Adrenal gland (tissue), 12 donors: ENCODE results near the gene BHLHE23. TPM values are rescaled to one million over a fixed set of nuclear protein-coding genes. Genes with fewer than 3 reads are reported as not detected.

Experiments used
- DNase-seq, 7 donors: peaks; one replicate each; pipeline ENCODE4 v3.0.0-alpha.2; 2019 to 2020
- H3K27ac ChIP-seq, 5 donors: fragments of 200-600 bp; sonication (generic) in 4 of 5; 1 replicate in 3 of 5; 2 replicates in 2 of 5; pipeline versions ENCODE4 v1.5.1 to v1.8.0; 2016 to 2020; ENCODE audit warnings: mild to moderate bottlenecking in 1 of 5
- H3K27me3 ChIP-seq: fragments of 200-600 bp; 2 replicates; pipeline ENCODE4 v1.8.0; 2021
- H3K36me3 ChIP-seq, 2 donors: fragments of 200-600 bp; replicated peaks in 1 of 2; 1 replicate in 1 of 2; 2 replicates in 1 of 2; pipeline versions ENCODE4 v1.5.1 to v1.8.0; 2018 to 2022
- H3K4me1 ChIP-seq, 2 donors: fragments of 200-600 bp; replicated peaks in 1 of 2; 1 replicate in 1 of 2; 2 replicates in 1 of 2; pipeline versions ENCODE4 v1.5.1 to v1.8.0; 2018 to 2021
- H3K4me3 ChIP-seq, 4 donors: fragments of 200-600 bp; sonication (generic) in 3 of 4; one replicate each; pipeline ENCODE4 v1.5.1; 2016 to 2018
- H3K9me3 ChIP-seq, 3 donors: fragments of 200-600 bp; sonication (generic) in 1 of 3; replicated peaks in 1 of 3; 1 replicate in 2 of 3; 2 replicates in 1 of 3; pipeline versions ENCODE4 v1.5.1 to v1.8.0; 2016 to 2021
- CTCF ChIP-seq, 6 experiments: fragments of 450-650 bp in 4 of 6; fragments of 200-600 bp in 2 of 6; sonication (generic) in 1 of 6; IDR thresholded peaks; 1 replicate in 5 of 6; 2 replicates in 1 of 6; pipeline versions ENCODE4 v1.5.1 to v1.8.0; 2016 to 2021; ENCODE audit warnings: antibody characterized with exemption in 6 of 6, mild to moderate bottlenecking in 2 of 6, moderate library complexity in 1 of 6
- POLR2A ChIP-seq, 2 donors: fragments of 450-650 bp; IDR thresholded peaks; one replicate each; pipeline ENCODE4 v1.6.1; 2017; ENCODE audit warnings: antibody characterized with exemption in 2 of 2, mild to moderate bottlenecking in 2 of 2, moderate library complexity in 1 of 2
- WGBS, 4 donors: extraction: QIAGEN DNeasy Blood & Tissue Kit in 2 of 4; methylation state at CpG; one replicate each; pipeline versions ENCODE4 v1.1.5 to v1.1.7; 2013 to 2017; 5-methylcytosine and 5-hydroxymethylcytosine counted together
- intact Hi-C, 2 donors: fragments of 100-400 bp; cut with DNase I; formaldehyde crosslinking; loops; one replicate each; pipeline versions ENCODE4 v1.14.1 to v1.15.0; 2022 to 2023
- polyA plus RNA-seq, 3 donors: library from polyadenylated mRNA; stranded (reverse); fragments of 200-250 nt in 2 of 3; fragments of 350-450 nt in 1 of 3; fragmentation: Illumina TruSeq in 1 of 3; extraction: RNeasy Lipid Tissue Mini Kit (QIAGEN cat#74804) in 1 of 3; gene quantifications; one replicate each; pipeline ENCODE4 v1.2.3, GENCODE V29; 2013 to 2014
- total RNA-seq, 9 donors: library from RNA; depleted of rRNA in 4 of 9; stranded (reverse); fragments of >200 nt in 4 of 9; fragments of 120-200 nt in 1 of 9; fragmentation: NEBNext Ultra II Directional in 1 of 9; extraction: Animal tissue kit (Norgen Biotek cat#: 25700) in 1 of 9; gene quantifications; one replicate each; pipeline versions ENCODE4 v1.1.0 to v1.2.4, GENCODE V29; 2013 to 2023
- donor health status: healthy with polysubstance abuse.
- donor health status: Bipolar disorder and iron deficiency.
- donor health status: DM: yes; HTN: yes; CAD: no.
- donor health status: DM: no; HTN: no; CAD: no.
- donor health status: DM: no; HTN: no; CAD: no.
- donor health status: DM: yes; HTN: yes; CAD: no.

The BHLHE23 gene
- total and polyA plus RNA-seq, 12 donors, result not detected

GRCh38 chr20:62975251-62975760 is 31.5 kb downstream of the BHLHE23 start:
- intact Hi-C loops, result no loop called here
- Histone ChIP-seq H3K9me3 (no peaks in the 10 kb centered on the region), H3K27ac (no peak overlapping the region), H3K27me3 (peaks cover 69% of the 10 kb centered on the region), H3K4me1 (peaks cover 0 to 8% of the 10 kb centered on the region in 2 donors), H3K4me3 (no peak overlapping the region), H3K36me3 (no peaks in the 10 kb centered on the region)
- WGBS, 4 donors, result 62 to 70% (median 66%) methylated on average over 8 to 10 of the region's 10 CpGs
- no peak for TF ChIP-seq POLR2A (IDR thresholded peaks at IDR 0.05)
- no peak for TF ChIP-seq CTCF (IDR thresholded peaks at IDR 0.05)
- no peak for DNase-seq

- peak overlapping the region in 1 of 4 donors; percentile 26 for H3K4me3 ChIP-seq
- 11 to 22% (median 17%) methylated on average over 17 to 48 of the region's 48 CpGs for WGBS, 4 donors
- H3K27me3 ChIP-seq, result peaks cover 47% of the 10 kb centered on the region
Observed at GRCh38 chr20:62972845-62973745, 33.7 kb downstream of the BHLHE23 start.

GRCh38 chr20:62971950-62972844 is 34.6 kb downstream of the BHLHE23 start:
- Histone ChIP-seq H3K9me3 (no peaks in the 10 kb centered on the region), H3K36me3 (no peaks in the 10 kb centered on the region), H3K4me1 (peaks cover 0 to 8% of the 10 kb centered on the region in 2 donors), H3K27ac (no peak overlapping the region), H3K27me3 (peaks cover 38% of the 10 kb centered on the region), H3K4me3 (peak overlapping the region in 1 of 4 donors; percentile 26)
- DNase-seq, result peak; percentile 84 to 93 (median 89)
- 3 to 13% (median 4%) methylated on average over 14 to 38 of the region's 38 CpGs for WGBS, 4 donors
- intact Hi-C loops, result loop anchor here in 1 of 2 donors (2.0 kb wide), 1 partner anchor 37 kb away; no protein-coding TSS in a partner anchor
- peak; percentile 73 to 95 (median 90) for TF ChIP-seq CTCF (IDR thresholded peaks at IDR 0.05)
- TF ChIP-seq POLR2A (IDR thresholded peaks at IDR 0.05), result no peak

More at GRCh38 chr20:62972845-62973745, 33.7 kb downstream of the BHLHE23 start:
- intact Hi-C loops, result no loop called here
- no peak for DNase-seq
- no peaks in the 10 kb centered on the region for H3K36me3 ChIP-seq
- no peak overlapping the region for H3K27ac ChIP-seq
- no peaks in the 10 kb centered on the region for H3K9me3 ChIP-seq
- peaks cover 0 to 8% of the 10 kb centered on the region in 2 donors for H3K4me1 ChIP-seq
- TF ChIP-seq POLR2A (IDR thresholded peaks at IDR 0.05) (no peak), CTCF (IDR thresholded peaks at IDR 0.05) (no peak)
